GM19240 (cell line): Measurements from ENCODE around the gene ELP6.
"Not testable (repeated sequence)": the region's sequence is repeated elsewhere in the genome, so short reads cannot be mapped to it uniquely, and the experiment has no call there.

Experiments
- DNase-seq: peaks from one replicate; pipeline ENCODE4 v3.0.0; 2011; ENCODE audit warnings: low spot score; ENCODE audit not compliant: insufficient read length

ELP6 gene

DNA sequence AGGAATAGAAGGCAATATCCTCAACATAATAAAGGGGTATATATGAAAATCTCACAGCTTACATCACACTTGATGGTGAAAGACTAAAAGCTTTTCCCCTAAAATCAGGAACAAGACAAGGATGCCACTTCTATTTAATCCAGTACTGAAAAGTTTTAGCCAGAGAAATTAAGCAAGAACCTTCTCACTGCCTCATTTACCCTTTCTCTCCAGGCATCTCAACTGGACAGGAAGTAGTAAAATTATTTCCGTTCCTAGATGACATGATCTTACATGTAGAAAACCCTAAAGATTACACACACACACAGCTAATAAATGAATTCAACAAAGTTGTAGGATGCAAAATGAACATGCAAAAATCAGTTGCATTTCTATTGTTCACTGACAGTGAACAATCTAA, 48.9 kb downstream of the ELP6 start:
- no peak for DNase-seq

DNA sequence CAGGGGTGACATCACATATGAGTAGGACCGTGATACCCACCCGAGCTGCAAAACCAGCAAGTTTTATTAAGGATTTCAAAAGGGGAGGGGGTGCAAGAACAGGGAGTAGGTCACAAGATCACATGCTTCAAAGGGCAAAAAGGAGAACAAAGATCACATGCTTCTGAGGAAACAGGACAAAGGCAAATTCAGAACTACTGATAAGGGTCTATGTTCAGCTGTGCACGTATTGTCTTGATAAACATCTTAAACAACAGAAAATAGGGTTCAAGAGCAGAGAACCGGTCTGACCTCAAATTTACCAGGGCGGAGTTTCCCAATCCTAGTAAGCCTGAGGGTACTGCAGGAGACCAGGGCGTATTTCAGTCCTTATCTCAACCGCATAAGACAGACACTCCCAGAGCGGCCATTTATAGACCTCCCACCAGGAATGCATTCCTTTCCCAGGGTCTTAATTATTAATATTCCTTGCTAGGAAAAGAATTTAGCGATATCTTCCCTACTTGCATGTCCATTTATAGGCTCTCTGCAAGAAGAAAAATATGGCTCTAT, 53.9 kb downstream of the ELP6 start:
- DNase-seq, result not testable (repeated sequence)

DNA sequence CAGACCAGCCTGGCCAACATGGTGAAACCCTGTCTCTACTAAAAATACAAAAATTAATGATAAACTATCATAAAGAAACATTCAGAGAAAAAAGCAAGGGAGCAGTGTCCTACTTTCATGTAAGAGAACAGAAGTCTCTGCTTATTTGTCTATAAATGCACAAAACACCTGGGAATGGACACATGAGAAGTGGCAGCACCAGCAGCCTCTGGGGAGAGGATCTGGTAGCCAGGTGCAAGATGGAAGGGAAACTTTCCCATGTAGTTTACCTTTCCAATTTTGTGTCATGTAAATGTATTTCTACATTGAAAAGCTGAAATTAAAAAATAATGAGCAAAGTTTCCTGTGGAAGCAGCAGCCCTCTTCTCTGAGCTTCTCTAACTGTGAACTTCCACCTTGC, 56.5 kb downstream of the ELP6 start:
- no peak for DNase-seq

DNA sequence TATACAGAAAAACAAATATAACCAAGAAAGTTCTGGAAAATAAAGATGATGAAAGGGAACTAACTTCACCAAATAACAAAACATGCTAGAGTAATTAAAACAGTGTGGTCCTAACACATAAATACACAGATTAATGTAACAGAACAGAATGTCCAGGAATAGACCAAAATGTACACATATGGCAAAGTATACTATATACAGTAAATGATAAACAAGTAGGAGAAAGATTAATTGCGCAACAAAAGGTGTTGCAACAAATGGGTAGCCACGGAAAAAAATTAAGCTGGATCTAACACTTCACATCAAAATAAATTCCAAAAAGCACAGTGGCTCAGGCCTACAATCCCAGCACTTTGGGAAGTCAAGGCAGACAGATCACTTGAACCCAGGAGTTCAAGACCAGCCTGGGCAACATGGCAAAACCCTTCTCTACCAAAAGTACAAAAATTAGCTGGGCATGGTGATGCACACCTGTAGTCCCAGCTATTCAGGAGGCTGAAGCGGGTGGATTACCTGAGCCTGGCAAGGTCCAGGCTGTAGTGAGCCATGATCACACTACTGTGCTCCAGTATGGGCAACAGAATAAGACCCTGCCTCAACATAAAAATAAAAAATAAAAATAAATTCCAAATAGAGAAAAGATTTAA, 57.6 kb downstream of the ELP6 start:
- DNase-seq, result no peak

DNA sequence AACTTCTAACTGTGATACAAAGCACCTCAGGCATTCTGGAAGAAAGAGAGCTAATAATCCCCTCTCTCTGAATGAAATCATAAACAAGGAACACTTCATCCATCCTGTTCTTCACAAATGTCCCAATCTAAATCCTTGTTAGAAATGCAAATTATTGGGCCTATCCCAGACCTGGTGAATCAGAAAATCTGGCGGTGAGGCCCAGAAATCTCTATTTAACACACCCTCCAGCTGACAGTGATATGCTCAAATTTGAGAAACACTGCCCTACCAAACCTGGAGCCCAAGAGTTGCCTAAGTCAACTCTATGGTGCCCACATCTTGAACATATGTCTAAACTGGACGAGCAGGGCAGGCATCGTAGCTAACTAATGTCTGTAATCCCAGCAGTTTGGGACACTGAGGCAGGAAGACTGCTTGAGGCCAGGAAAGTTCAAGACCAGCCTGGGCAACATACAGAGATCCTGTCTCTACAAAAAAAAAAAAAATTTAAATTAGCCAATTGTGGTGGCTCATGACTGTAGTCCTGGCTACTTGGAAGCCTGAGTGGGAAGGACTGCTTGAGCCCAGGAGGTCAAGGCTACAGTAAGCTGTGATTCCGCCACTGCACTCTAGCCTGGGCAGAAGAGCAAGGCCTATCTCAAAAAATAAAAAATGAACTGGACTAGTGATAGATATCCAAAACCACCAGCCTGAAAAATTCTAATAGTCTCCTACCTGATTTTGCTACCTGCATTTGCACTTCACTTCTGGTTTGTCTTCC, 60.9 kb downstream of the ELP6 start:
- no peak for DNase-seq
